DMS79 treated with DMSO at 0.1 percent for 48 hours (cell line): Measurements from ENCODE around the gene CCDC148.
"Not testable (repeated sequence)": the region's sequence is repeated elsewhere in the genome, so short reads cannot be mapped to it uniquely, and the experiment has no call there.

Experiments
- DNase-seq: peaks from one replicate; lab custom pipeline; 2025; lab: John Stamatoyannopoulos, UW

Gene CCDC148

GRCh38 chr2:158291544-158292180, 164.9 kb downstream of the CCDC148 start:
- DNase-seq: no peak

- no peak for DNase-seq
These were observed 166.3 kb downstream of the CCDC148 start for GRCh38 chr2:158290225-158290624.

GRCh38 chr2:158276619-158277471, 179.7 kb downstream of the CCDC148 start:
- no peak for DNase-seq

GRCh38 chr2:158273791-158274190, 182.8 kb downstream of the CCDC148 start:
- DNase-seq: no peak

- no peak for DNase-seq
These were observed 186.0 kb downstream of the CCDC148 start for GRCh38 chr2:158270536-158270935.

- DNase-seq: peak; percentile 91
These were observed 187.4 kb downstream of the CCDC148 start for GRCh38 chr2:158269143-158269542.

GRCh38 chr2:158266111-158266510, 190.4 kb downstream of the CCDC148 start:
- no peak for DNase-seq

DNA sequence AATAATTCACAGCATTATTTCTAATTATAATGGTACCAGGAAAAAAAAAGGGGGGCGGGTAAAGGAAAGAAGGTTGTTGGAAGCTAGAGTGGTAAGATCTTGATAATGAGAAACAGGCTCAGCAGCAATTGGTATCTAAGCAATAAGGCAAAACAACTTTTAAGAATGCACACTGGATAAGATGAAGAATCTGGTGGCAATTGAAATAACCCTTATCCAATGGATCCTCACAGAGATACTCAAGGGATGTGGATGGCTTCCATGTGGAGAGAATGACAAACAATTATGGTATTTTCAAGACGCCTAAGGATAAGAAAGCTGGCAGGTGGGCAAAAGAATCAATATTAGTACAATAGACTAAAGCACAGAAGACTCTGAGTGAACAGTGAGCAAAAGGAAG, 201.3 kb downstream of the CCDC148 start:
- DNase-seq: peak; percentile 97

- peak; percentile 35 for DNase-seq
These were observed 203.4 kb downstream of the CCDC148 start for GRCh38 chr2:158253170-158253569.

GRCh38 chr2:158251356-158251755, 205.2 kb downstream of the CCDC148 start:
- no peak for DNase-seq

DNA sequence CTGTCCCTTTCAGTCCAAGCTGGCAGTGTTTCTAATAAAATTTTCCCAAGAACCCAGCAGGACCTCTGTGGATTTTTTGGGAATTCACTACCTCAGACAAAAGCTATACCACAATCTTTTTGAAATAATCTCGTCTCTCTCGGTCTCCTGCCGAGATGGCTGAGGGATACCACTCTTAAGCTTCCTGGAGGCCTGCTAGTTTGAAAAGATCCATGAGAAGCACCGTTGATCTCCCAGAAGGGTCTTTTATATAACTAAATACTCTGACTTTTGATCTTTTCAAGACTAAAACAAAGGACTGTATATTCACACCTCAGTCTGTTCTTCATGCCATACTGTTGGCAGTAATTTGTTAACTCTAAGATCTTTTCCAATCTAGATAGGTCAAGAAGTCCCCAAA, 213.2 kb downstream of the CCDC148 start:
- DNase-seq: no peak

GRCh38 chr2:158242280-158242679, 214.3 kb downstream of the CCDC148 start:
- no peak for DNase-seq

DNA sequence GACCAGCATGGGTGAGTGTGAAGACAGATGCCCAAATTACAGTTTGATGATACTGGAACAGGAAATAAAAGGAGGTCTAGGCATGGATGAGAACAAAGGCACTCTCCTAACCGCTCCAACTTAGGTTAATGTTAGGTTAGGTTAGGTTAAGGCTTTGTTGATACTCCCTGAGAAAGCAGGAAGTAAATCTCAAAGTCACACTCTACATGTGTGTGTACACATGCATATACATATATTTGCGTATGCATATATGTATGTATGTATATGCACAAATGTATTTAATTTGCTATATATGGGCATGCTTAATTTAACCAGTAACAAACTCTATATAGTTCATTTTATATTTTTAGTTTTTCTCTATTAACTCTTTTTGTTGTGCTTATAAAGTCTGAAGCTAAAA, 215.6 kb downstream of the CCDC148 start:
- no peak for DNase-seq

DNA sequence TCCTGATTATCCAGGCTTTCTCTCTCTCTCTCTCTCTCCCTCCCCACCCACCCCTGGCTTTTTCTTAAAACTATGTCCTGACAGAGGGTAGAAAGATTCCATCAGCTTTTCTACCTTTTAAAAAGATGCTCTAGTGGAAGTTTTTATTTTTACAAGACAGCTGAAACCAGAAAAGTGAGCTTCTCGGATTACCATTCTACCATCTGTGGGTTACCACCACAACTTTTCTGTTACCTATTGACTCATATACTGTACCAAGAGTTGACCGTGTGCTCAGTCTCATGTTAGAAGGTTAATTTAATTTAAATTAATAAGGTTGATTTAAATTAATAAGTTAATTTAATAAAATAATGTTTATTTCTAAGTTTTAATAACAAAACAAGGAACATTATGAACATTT, 217.3 kb downstream of the CCDC148 start:
- DNase-seq: no peak

GRCh38 chr2:158234497-158234896, 222.1 kb downstream of the CCDC148 start:
- DNase-seq: no peak

- peak; percentile 28 for DNase-seq
These were observed 224.1 kb downstream of the CCDC148 start for GRCh38 chr2:158232476-158232875.

GRCh38 chr2:158228943-158229508, 227.5 kb downstream of the CCDC148 start:
- DNase-seq: no peak

GRCh38 chr2:158223066-158223465, 233.5 kb downstream of the CCDC148 start:
- DNase-seq: not testable (repeated sequence)

GRCh38 chr2:158221063-158222020, 235.2 kb downstream of the CCDC148 start:
- DNase-seq: no peak

DNA sequence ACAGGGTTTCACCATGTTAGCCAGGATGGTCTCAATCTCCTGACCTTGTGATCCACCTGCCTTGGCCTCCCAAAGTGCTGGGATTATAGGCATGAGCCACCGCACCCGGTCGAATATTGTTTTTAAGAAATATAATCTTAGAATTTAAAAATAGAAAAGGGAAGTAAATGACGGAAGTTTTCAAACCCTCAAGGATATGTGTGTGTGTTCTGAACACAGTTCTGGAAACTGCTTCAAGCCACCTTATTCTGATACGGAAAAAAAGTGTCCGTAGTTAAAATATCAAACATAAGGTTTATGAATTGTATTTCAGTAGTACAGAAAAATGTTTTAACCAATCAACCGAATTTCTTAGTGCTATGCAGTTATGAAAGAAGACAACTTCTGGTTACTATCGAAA, 239.0 kb downstream of the CCDC148 start:
- no peak for DNase-seq

- DNase-seq: no peak
These were observed 242.1 kb downstream of the CCDC148 start for GRCh38 chr2:158214431-158214830.

- no peak for DNase-seq
These were observed 242.8 kb downstream of the CCDC148 start for GRCh38 chr2:158213773-158214172.
